Thyroid gland (tissue), 4 donors: ENCODE data around the gene KPNA3. TPM values are rescaled to one million over a fixed set of nuclear protein-coding genes. Genes with fewer than 3 reads are reported as not detected.

Experiments used
- total RNA-seq, 4 donors: library from RNA; depleted of rRNA; stranded (reverse); fragments of >200 nt; gene quantifications; one replicate each; pipeline ENCODE4 v1.2.3, GENCODE V29; 2016

Gene KPNA3
- total RNA-seq, 4 donors from 2014 or later, result 29.5 to 34.6 (median 32.1) TPM

Other genes with a start within 250 kb of the KPNA3 start
- 100 to 1,000 TPM in 2 of 4 donors, 10 to 100 TPM in 2; 82.2 to 172 (median 98.0) TPM for gene RCBTB1, start 207.1 kb downstream of the KPNA3 start, total RNA-seq
- 1 to 10 TPM in 1 of 4 donors, under 1 TPM in 3; 0.33 to 1.2 (median 0.43) TPM for gene ARL11, start 164.2 kb downstream of the KPNA3 start, total RNA-seq
- gene EBPL, start 101.2 kb downstream of the KPNA3 start, total RNA-seq, result 100 to 1,000 TPM in 1 of 4 donors, 10 to 100 TPM in 3; 41.0 to 102 (median 66.9) TPM
- gene SPRYD7, start 143.7 kb upstream of the KPNA3 start, total RNA-seq, result 1 to 10 TPM; 5.1 to 8.2 (median 5.9) TPM
- 10 to 100 TPM; 24.5 to 38.7 (median 29.0) TPM for gene TRIM13, start 204.4 kb upstream of the KPNA3 start, total RNA-seq
- gene KCNRG, start 222.8 kb upstream of the KPNA3 start, total RNA-seq, result 1 to 10 TPM; 1.0 to 5.8 (median 2.6) TPM